Activated T-helper 9 cell treated with anti-CD3 and anti-CD28 coated beads, Interleukin-2, amount 50 U/mL, for 16 hours (primary cell): ENCODE results near the gene CCNT1.
A peak's percentile ranks its signal among the peaks of the same experiment; 100 is the strongest.
"Not testable (repeated sequence)": the region's sequence is repeated elsewhere in the genome, so short reads cannot be mapped to it uniquely, and the experiment has no call there.

Experiments used
- DNase-seq: peaks from one replicate; pipeline ENCODE4 v3.0.0-alpha.2; 2020; ENCODE audit warnings: low read depth

Gene CCNT1

DNA sequence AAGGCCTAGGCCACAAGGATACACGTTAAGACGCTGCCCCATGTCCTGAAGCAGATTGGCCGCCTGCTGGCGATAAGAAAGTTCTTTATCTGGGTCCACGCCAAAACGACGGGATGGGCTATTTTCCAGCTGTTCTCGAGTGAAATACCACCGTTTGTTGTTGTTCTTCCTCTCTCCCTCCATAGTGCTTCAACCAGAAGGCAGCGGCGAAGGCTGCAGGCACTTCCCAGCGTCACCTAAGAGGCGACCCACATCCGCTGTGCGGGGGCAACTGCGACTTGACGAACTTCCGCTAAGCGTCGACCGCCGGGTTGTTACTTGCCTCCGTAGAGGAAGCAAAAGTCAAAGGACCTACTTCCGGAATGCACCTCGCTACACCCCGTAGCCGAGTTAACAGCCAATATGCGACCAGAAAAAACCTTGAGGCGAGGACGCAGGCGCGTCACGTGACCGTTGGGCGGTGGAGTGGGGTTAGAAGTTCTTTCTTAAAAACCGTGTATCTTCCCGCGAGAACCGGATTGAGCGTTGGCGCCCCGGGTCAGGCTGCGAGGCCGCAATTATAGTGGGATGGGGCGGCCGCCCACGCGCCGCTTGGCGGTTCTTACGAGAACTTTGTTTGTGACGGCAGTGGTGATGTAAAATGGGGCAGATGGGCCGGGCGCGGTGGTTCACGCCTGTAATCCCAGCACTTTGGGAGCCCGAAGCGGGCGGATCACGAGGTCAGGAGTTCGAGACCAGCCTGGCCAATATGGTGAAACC is at the start of gene CCNT1:
CCNT1 (minus strand) TSS at position 215 of the 759 bp plus-strand sequence; CDS start at position 183, 32 bp downstream.
- DNase-seq = peak; percentile 99

DNA sequence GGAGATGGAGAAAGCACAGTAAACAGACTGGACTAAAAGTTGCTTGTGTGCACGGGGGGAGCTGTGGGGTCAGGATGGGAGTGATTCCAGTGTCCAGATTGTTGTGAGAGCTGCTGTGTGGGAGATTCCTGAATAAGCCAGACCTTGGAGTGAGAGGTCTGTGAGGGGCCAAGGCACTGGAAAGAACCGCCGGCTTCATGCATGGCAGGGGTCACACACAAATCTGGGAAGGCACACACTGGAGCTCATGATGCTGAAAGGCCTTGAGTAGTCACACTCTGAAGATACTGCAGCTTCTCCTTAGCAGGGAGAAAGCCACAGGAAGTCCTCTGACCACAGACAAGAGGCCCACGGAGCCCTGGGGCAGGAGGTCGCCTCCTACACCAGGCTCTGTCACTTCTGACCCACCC is 49.3 kb upstream of the CCNT1 start:
- DNase-seq = no peak

DNA sequence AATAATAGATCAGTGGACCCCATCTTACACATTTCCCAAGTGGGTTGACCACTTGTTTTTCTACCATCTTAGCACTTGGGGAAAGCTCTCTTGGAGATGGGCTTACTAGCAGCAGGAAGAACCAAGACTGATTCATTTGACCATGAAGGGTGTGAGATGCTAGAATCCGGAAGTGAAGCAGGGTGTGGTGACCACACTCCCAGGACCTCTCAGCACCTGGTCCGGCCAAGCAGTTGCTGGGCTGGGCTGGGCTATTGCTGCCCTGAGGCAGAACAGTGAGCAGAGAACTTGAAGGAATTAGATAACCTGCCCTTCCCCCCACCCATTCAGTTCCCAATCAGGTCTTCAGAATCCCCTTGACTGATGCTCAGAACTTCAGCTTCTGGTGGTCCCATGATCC is 48.0 kb upstream of the CCNT1 start:
- no peak for DNase-seq

DNA sequence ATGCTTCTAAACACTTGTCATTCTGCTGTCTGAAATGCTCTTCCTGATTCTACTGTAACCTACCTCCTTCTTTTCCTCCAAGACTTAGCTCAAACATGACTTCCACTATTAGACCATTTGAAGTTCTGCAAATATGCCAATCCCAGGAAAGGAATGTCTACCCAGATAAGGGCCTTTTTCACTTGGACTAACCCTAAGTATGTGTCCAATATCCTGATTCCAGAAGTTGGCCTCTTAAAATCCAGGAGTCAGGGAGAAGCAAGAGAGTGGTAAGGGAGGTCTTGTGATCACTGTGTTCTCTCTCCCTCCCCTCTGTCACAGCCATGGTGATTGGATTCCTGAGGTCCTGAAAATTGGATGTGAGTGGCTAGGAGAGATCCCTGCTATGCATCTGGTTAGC is 42.2 kb upstream of the CCNT1 start:
- DNase-seq = no peak

DNA sequence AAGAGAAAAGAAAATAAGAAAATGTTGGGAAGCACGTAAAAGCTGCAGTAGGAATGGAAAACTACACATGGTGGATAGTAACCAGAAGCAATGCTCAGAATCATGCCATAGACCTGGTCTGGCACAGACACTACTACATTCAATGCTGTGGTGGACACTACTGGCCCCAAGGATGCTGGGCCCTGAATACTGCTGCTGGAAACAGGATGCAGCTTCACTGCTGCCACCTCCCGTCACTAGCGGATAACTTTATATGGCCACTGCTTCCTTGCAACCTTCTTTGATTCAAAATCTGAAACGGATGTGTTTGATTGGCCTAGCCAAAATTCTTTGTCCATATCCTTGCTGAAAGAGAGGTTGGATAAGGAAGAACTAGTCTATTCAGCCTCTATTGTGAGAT is 41.7 kb upstream of the CCNT1 start:
- no peak for DNase-seq

DNA sequence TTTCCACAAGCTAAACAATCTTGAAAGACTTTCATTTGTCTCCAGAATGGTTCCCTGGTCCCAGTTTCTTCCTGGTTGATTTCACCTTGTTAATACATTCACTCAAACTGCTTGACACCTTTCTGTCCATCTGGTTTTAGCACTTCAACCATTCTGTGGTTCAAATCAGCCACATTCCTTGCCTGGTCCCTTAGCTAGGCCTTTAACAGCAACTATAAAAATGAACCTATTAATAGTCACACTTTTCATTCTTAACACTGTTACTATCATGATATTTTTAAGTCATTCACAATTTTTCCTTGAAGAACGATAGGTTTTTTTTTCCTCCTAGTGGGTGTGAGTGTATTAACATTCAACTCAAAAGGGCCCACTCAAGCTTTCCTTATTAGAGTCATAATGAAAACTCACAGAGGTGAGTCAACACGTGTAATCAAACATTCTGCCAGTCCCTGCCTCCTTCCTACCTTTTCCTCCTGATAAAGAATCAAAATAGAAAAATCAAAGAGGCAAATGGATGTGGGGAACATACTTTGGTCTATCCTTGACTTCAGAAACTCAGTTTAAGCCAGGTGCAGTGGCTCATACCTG is 34.4 kb upstream of the CCNT1 start:
- DNase-seq = no peak

DNA sequence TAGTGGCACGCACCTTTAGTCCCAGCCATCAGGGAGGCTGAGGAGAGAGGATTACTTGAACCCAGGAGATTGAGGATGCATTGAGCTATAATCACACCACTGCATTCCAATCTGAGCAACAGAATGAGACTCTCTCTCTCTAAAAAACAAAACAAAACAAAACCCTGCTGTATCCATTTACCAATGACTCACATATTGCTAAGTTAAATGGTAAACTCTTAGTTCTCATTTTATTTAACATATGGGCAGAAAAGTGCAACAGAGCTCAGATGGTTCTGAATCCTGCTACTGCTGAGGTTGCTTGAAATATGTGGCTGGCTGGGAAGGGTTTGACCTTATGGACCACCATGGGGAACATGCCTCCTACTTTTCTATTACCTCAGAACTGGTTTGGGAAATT is 33.7 kb upstream of the CCNT1 start:
- DNase-seq = no peak

DNA sequence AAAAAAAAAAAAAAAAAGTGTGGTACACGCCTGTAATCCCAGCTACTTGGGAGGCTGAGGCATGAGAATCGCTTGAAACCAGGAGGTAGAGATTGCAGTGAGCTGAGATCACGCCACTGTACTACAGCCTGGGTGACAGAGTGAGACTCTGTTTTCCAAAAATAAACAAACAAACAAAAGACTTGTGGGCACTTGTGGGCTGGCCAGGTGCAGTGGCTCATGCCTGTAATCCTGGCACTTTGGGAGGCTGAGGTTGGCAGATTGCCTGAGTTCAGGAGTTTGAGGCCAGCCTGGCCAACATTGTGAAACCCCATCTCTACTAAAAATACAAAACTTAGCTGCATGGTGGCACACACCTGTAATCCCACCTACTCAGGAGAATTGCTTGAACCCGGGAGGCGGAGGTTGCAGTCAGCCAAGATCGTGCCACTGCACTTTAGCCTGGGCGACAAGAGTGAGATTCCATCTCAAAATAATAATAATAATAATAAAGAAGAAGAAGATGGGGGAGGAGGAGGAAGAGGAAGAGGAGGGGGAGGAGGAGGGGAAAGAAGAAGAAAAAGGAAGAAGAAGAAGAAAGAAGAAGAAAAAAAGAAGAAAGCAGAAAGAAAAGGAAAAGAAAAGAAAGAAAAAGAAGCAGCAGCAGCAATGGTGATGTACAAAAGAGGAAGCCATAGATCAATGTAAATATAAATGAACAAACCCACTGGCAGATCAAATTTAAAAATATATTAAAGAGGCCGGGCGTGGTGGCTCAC is 27.9 kb upstream of the CCNT1 start:
- DNase-seq = no peak

DNA sequence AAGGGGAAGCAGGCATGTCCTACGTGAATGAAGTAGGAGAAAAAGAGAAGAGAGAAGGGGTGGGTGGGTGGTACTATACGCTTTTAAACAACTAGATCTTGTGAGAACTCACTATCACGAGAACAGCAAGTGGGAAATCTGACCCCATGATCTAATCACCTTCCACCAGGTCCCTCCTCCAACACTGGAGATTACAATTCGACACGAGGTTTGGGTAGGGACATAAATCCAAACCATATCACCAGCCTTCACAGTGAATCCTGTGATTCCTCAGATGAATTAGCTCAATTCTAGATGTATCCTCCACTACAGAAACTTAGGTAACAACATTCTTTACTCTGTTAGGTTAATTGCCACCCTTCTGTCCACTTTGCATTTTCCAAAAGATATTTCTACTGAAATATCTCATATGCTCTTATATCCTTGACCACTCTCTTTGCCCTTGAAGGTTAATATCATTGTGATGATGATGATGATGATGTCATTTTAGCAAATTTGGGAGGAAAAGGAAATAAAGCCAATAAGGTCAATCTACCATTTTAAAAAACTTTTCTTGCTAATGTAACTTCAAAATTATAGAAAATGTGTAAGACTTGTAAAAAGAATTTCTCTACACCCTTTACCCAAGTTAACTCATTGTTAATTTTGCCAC is 23.2 kb upstream of the CCNT1 start:
- DNase-seq = no peak

DNA sequence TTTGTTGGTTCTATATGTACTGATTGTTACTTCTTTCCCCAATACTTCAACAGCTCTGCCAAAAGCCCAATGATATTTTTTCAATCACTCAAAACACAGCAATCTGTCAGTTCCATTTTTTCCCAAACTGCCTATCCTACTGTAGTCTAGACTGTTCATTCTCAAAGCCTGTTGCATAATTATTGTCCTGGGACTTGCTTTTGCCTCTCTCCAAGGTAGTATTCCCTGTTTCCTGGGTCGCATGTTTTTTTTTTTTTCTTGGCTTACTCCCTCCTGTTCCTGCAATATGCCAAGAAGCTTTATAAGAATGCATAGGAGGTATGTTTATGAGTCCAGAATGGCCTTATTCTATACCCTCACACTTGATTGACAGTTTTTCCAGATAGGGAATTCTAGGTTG is 19.9 kb upstream of the CCNT1 start:
- DNase-seq = no peak

DNA sequence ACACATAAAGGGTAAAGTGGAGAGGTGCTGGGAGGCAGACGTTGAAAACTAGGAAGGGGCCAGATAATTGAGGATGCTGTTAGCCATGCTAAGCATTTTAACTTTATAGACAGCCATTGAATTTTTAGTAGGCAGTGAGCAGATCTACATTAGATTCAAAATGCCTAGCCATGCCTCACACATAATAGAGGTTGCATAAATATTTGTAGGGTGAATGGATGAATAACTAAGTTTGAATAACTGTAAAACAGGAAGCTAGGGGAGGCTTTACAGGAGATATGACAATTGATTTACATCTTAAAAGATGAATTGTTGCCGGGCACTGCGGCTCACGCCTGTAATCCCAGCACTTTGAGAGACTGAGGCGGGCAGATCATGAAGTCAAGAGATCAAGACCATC is 12.3 kb upstream of the CCNT1 start:
- no peak for DNase-seq

DNA sequence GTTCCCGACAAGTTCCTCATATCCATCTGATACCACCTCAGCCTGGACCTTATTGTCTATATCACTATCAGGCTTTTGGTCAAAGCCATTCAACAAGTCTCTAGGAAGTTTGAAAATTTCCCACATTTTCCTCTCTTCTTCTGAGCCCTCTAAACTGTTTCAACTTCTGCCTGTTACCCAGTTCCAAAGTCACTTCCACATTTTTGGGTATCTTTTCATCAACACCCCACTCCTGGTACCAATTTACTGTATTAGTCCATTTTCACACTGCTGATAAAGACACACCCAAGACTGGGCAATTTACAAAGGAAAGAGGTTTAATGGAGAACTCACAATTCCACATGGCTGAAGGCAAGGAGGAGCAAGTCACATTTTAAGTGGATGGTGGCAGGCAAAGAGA is 4.2 kb upstream of the CCNT1 start:
- not testable (repeated sequence) for DNase-seq

DNA sequence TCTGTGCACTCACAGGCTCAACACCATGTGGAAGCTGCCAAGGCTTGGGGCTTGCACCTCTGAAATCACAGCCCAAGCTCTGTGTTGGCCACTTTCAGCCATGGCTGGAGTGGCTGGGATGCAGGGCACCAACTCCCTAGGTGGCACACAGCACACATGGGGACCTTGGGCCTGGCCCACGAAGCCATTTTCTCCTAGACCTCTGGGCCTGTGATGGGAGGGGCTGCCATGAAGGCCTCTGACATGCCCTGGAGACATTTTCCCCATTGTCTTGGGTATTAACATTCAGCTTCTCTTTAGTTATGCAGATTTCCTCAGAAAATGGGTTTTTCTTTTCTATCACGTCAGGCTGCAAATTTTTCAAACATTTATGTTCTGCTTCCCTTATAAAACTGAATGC is 3.7 kb upstream of the CCNT1 start:
- not testable (repeated sequence) for DNase-seq

DNA sequence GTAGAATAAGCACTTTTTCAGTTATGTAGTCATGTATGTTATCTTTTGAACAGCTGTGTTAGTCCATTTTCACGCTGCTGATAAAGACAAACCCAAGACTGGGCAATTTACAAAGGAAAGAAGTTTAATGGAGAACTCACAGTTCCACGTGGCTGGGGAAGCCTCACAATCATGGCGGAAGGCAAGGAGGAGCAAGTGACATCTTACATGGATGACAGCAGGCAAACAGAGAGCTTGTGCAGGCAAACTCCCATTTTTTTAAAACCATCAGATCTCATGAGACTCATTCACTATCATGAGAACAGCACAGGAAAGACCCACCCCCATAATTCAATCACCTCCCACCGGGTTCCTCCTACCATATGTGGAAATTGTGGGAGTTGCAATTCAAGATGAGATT is 2.5 kb upstream of the CCNT1 start:
- not testable (repeated sequence) for DNase-seq

DNA sequence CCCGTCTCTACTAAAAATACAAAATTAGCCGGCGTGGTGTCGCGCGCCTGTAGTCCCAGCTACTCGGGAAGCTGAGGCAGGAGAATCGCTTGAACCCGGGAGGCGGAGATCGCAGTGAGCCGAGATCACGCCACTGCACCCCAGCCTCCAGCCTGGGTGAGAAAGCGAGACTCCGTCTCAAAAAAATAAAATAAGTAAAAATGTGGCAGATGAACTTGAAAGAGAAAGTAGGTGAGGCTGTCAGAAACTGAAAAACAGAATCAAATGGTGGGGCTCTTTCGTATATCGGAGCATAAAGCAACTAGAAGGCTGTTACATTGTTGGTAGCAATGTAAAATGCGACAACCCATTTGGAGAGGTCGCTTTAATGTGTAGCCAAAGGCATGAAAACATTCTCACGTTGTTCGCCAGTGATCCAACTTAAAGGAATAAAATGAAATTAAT is 767 bp upstream of the CCNT1 start:
- DNase-seq = no peak

DNA sequence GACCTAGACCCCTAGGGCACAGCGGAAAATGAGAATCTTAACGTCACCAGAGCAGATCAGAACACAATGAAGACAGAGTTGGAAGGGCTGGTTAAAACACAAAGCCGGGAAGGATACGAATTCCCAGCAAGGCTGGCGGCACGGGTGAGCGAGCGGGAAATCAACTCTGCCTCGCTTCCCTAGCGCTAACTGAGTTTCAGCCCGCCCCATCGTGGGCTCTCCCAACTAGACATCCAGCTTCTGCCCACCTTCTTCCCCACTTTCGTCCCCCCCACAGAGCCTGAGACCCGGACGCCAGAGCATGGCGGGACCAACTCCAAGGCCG is 377 bp downstream of the CCNT1 start:
- no peak for DNase-seq

DNA sequence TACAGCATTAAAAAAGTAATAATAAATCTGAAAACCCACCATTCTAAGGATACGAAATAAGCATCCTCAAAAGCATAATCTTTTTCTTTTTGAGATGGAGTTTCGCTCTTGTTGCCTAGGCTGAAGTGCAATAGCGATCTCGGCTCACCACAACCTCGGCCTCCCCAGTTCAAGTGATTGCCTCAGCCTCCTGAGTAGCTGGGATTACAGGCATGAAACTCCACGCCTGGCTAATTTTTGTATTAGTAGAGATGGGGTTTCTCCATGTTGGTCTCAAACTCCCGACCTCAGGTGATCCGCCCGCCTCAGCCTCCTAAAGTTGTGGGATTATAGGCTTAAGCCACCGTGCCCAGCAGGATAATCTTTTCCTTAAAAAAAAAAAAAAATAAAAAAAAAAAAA is 4.3 kb downstream of the CCNT1 start:
- DNase-seq = no peak

DNA sequence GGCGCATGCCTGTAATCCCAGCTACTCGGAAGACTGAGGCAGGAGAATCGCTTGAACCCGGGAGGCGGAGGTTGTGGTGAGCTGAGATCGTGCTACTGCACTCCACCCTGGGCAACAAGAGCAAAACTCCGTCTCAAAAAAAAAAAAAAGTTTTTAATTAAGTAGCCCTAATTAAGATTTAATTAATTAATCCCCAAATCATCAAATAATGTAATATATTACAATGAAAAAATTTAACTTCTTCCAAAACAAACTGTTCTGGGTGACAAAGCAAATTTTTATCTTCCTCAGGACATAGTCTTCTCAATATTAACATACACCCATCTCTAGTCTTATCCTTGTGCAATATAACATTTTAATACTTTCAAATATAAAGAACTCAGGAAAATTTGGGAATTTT is 17.7 kb downstream of the CCNT1 start:
- DNase-seq = not testable (repeated sequence)

DNA sequence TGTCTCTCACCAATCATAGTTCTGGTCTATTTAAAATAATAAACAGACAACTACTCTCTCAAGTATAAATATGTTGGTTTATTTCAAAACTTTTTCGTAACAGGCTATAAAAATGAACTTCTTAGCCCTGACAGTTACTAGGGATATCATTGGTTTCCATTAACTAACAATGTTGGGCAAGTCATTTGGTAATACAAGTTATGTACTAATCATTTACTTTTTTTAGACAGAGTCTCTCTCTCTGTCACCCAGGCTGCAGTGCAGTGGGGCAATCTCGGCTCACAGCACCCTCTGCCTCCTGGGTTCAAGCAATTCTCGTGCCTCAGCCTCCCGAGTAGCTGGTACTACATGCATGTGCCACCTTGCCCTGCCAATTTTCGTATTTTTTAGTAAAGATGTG is 19.9 kb downstream of the CCNT1 start:
- no peak for DNase-seq

DNA sequence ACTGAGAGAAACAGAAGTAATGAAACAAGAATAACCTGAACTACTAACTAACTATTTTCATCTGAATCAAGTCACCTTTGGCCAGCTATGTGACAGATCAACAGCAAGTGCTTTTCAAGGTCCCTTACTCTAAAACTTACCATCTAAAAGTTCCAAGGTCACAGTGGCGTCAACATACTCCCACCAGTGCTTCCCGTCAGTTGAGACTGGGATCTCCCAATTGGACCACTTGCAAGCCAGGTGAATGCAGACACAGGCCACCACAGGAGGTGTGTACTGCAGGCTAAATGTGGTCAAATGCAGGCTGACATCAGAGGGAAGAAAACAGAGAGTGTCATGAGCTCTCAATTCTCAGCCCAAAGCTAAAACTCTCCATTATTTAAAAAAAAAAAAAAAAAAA is 20.6 kb downstream of the CCNT1 start:
- no peak for DNase-seq

DNA sequence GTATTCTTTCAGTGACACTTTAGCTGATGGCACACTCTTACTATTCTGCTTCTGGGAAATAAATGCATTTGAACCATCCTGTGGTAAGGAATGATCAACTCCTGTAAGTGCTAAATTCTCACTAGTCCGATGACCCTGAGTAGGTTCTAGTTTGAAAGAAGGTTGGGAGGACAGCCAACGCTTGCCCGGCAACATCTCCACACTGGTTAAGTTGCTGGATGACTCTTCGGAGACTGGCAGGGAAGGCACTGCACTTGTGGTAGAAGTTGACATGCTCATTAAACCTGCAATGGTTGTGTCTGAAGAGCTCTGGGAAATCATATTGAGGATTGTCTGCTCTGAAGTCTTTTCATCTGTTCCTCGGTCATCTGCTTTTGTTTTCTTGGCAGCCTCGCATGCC is 22.5 kb downstream of the CCNT1 start:
- no peak for DNase-seq

DNA sequence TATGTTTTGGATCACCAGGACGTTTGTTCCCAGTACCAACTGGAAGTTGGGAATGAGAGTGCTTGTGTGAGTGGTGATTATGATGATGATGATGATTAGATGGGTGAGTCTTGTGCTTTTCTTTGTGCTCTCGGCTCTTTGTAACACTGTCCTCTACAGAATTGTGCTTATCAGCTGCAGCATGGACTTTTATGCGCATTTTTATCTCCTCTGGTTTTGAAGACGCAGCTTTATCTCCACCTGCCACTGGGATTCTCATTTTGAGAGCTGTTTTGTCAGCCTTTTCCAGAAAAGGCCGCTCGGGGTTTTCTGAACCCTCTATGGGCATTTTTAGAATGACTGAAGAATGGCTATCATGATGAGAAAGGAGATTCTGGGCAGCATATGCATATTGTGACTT is 22.9 kb downstream of the CCNT1 start:
- no peak for DNase-seq
